Endothelial cell of umbilical vein (primary cell): Measurements from ENCODE around the gene RUNDC3A. TPM values are rescaled to one million over a fixed set of nuclear protein-coding genes. Genes with fewer than 3 reads are reported as not detected.

Experiments
- BruUV-seq: library from RNA; stranded (reverse); fragments of 400-500 nt; replicated peaks from 2 replicates; lab custom pipeline; 2021; lab: Mats Ljungman, UMichigan
- CTCF ChIA-PET: fragments of 300-600, 350-600 bp; sonication (Branson Sonifier 250); formaldehyde crosslinking; loops from one replicate; lab custom pipeline; 2021; ENCODE audit warnings: antibody characterized with exemption, inconsistent platforms; lab: Charles Lee
- POLR2A ChIA-PET: fragments of 300-600, 350-600 bp; sonication (Branson Sonifier 250); formaldehyde crosslinking; loops from one replicate; lab custom pipeline; 2021; ENCODE audit warnings: antibody characterized with exemption, inconsistent platforms; lab: Charles Lee
- DNase-seq: peaks from one replicate; pipeline ENCODE4 v3.0.0-alpha.2; 2011; ENCODE audit warnings: low read depth, low spot score
- FAIRE-seq: peaks from 2 replicates; lab custom pipeline; 2011; peaks lifted over from hg19 to GRCh38; lab: Jason Lieb, UNC
- H2AFZ ChIP-seq: 2 replicates; pipeline ENCODE4 v1.6.0; 2012; ENCODE audit warnings: low read depth, low read length, control low read depth, inconsistent platforms
- H3K27ac ChIP-seq: 2 replicates; pipeline ENCODE4 v1.5.1; 2011; ENCODE audit warnings: low read depth, mild to moderate bottlenecking, control low read depth, low read length, moderate library complexity; ENCODE audit not compliant: insufficient read depth
- H3K27me3 ChIP-seq, 2 experiments: 2 replicates each; pipeline versions ENCODE4 v1.6.0 to v1.6.1; 2011; ENCODE audit warnings: low read length in 2 of 2, mixed read lengths in 1 of 2; ENCODE audit not compliant: control insufficient read depth in 2 of 2, insufficient read depth in 2 of 2
- H3K36me3 ChIP-seq, 2 experiments: 2 replicates in 1 of 2; 3 replicates in 1 of 2; pipeline ENCODE4 v1.5.1; 2011; ENCODE audit warnings: low read length in 2 of 2, mild to moderate bottlenecking in 1 of 2, moderate library complexity in 1 of 2; ENCODE audit not compliant: control insufficient read depth in 2 of 2, insufficient read depth in 2 of 2; ENCODE audit errors: extremely low read depth in 1 of 2
- H3K4me1 ChIP-seq: 3 replicates; pipeline ENCODE4 v1.5.1; 2011; ENCODE audit warnings: mild to moderate bottlenecking, low read length; ENCODE audit not compliant: control insufficient read depth, insufficient read depth; ENCODE audit errors: extremely low read depth
- H3K4me2 ChIP-seq: 2 replicates; pipeline ENCODE4 v1.6.1; 2011; ENCODE audit warnings: low read length, control low read depth, mixed read lengths; ENCODE audit not compliant: insufficient read depth
- H3K4me3 ChIP-seq, 3 experiments: fragments of 200-600 bp in 1 of 3; sonication (generic), shearing (Covaris generic) in 1 of 3; replicated peaks in 1 of 3; 2 replicates each; pipeline ENCODE4 v1.5.1; 2011 to 2016; ENCODE audit warnings: control low read depth in 3 of 3, low read length in 3 of 3, mild to moderate bottlenecking in 2 of 3, inconsistent platforms in 1 of 3, low read depth in 1 of 3, moderate library complexity in 1 of 3; ENCODE audit not compliant: insufficient read depth in 1 of 3
- H3K79me2 ChIP-seq: 2 replicates; pipeline ENCODE4 v1.6.0; 2012; ENCODE audit warnings: low read length, inconsistent platforms; ENCODE audit not compliant: control insufficient read depth, insufficient read depth
- H3K9ac ChIP-seq: replicated peaks from 2 replicates; pipeline ENCODE3; 2011; ENCODE audit warnings: low read length, control low read depth; ENCODE audit not compliant: insufficient read depth; ENCODE audit errors: extremely low read depth
- H3K9me1 ChIP-seq: replicated peaks from 3 replicates; pipeline ENCODE4 v1.6.0; 2011; ENCODE audit warnings: mild to moderate bottlenecking, low read length; ENCODE audit not compliant: control insufficient read depth, insufficient read depth; ENCODE audit errors: extremely low read depth
- H3K9me3 ChIP-seq: replicated peaks from 2 replicates; pipeline ENCODE4 v1.5.1; 2012; ENCODE audit warnings: low read length, inconsistent platforms; ENCODE audit not compliant: control insufficient read depth, insufficient read depth
- H4K20me1 ChIP-seq: replicated peaks from 2 replicates; pipeline ENCODE3; 2011; ENCODE audit warnings: mild to moderate bottlenecking, low read length; ENCODE audit not compliant: control insufficient read depth, insufficient read depth; ENCODE audit errors: extremely low read depth
- CTCF ChIP-seq, 2 donors: IDR thresholded peaks; 1 replicate in 1 of 2; 2 replicates in 1 of 2; pipeline ENCODE4 v1.5.1; 2011; ENCODE audit warnings: low read length in 2 of 2, mild to moderate bottlenecking in 2 of 2, moderate library complexity in 2 of 2, control low read depth in 1 of 2, inconsistent platforms in 1 of 2, low read depth in 1 of 2; ENCODE audit not compliant: insufficient read depth in 1 of 2; ENCODE audit errors: extremely low read depth in 1 of 2
- EZH2 ChIP-seq: IDR thresholded peaks from 2 replicates; pipeline ENCODE4 v1.6.1; 2012; ENCODE audit warnings: borderline replicate concordance, low read depth, mild to moderate bottlenecking, moderate library complexity, low read length, inconsistent platforms; ENCODE audit not compliant: severe bottlenecking
- FOS ChIP-seq: IDR thresholded peaks from 2 replicates; pipeline ENCODE4 v1.6.1; 2011; ENCODE audit warnings: mild to moderate bottlenecking, low read length, moderate library complexity, borderline replicate concordance; ENCODE audit not compliant: insufficient read depth
- GATA2 ChIP-seq: IDR thresholded peaks from 2 replicates; pipeline ENCODE4 v1.7.0; 2011; ENCODE audit warnings: low read depth, mild to moderate bottlenecking, moderate library complexity, mixed read lengths, low read length; ENCODE audit not compliant: insufficient read length, insufficient read depth
- JUN ChIP-seq: IDR thresholded peaks from 2 replicates; pipeline ENCODE4 v1.6.1; 2011; ENCODE audit warnings: borderline replicate concordance, low read depth; ENCODE audit not compliant: insufficient read length, insufficient read depth
- MAX ChIP-seq: IDR thresholded peaks from 2 replicates; pipeline ENCODE4 v1.6.1; 2011; ENCODE audit not compliant: insufficient read depth, insufficient read length
- MYC ChIP-seq: IDR thresholded peaks from one replicate; pipeline ENCODE4 v1.6.1; 2011; ENCODE audit warnings: mild to moderate bottlenecking, low read depth, low read length
- POLR2A ChIP-seq: IDR thresholded peaks from 2 replicates; pipeline ENCODE4 v1.6.1; 2012; ENCODE audit warnings: low read depth, mild to moderate bottlenecking, control low read depth, low read length
- POLR2AphosphoS5 ChIP-seq: IDR thresholded peaks from 2 replicates; pipeline ENCODE4 v1.6.1; 2012; ENCODE audit warnings: low read depth, mild to moderate bottlenecking, control low read depth, low read length, moderate library complexity; ENCODE audit not compliant: insufficient read depth
- dilution Hi-C: fragments of 300-500 bp; cut with MboI; formaldehyde crosslinking; loops from one replicate; pipeline ENCODE4 v1.15.0; 2019; ENCODE audit warnings: low sequenced_read_pairs; ENCODE audit not compliant: extremely low pct_ligation_motif_present
- intact Hi-C: fragments of 100-400 bp; cut with micrococcal nuclease; formaldehyde crosslinking; loops from one replicate; pipeline ENCODE4 v1.10.0; 2022
- polyA plus RNA-seq, 4 experiments: library from polyadenylated mRNA; depleted of rRNA in 3 of 4; stranded (reverse) in 3 of 4; unstranded in 1 of 4; fragments of >200 nt; gene quantifications; 2 replicates each; pipeline versions ENCODE4 v1.2.1 to v1.2.3, GENCODE V29; 2011 to 2012; ENCODE audit warnings: missing spikeins in 1 of 4
- total RNA-seq: library from RNA; stranded (reverse); gene quantifications from 2 replicates; pipeline ENCODE4 v1.2.3, GENCODE V29; 2021

Gene RUNDC3A
- total and polyA plus RNA-seq, 2 donors (not counting 3 experiments of a cell fraction or from before 2014, with no cell fraction given), result 0.12 TPM; not detected in 1

- no peak for FAIRE-seq
- Histone ChIP-seq H3K27ac (no peak overlapping the region), H3K9ac (no peak overlapping the region), H3K4me2 (no peak overlapping the region), H3K4me3 (no peak overlapping the region), H4K20me1 (no peaks in the 10 kb centered on the region), H3K36me3 (peaks cover 0 to 19% of the 10 kb centered on the region in 2 experiments), H3K9me3 (no peaks in the 10 kb centered on the region), H3K4me1 (no peaks in the 10 kb centered on the region), H3K27me3 (no peaks in the 10 kb centered on the region), H3K9me1 (no peaks in the 10 kb centered on the region), H3K79me2 (no peaks in the 10 kb centered on the region), H2AFZ (no peak overlapping the region)
- dilution Hi-C loops, result no loop called here
- intact Hi-C loops, result no loop called here
- DNase-seq, result no peak
- TF ChIP-seq MAX, result no peak
- no TSS peak for BruUV-seq
- POLR2A ChIA-PET, result no interaction called here
- CTCF ChIA-PET, result interaction anchor here (0.8 kb wide), 1 partner anchor 167 kb away, joined by 3 read pairs; no protein-coding TSS in a partner anchor
Measured at GRCh38 chr17:44356241-44356640, 47.8 kb downstream of the RUNDC3A start.

GRCh38 chr17:44358066-44358465 is 49.7 kb downstream of the RUNDC3A start:
- FAIRE-seq (no peak), DNase-seq (no peak)
- Histone ChIP-seq H3K27ac (no peak overlapping the region), H2AFZ (no peak overlapping the region), H3K4me1 (peaks cover 5% of the 10 kb centered on the region), H3K27me3 (no peaks in the 10 kb centered on the region), H3K9ac (no peak overlapping the region), H3K9me3 (no peaks in the 10 kb centered on the region), H3K9me1 (no peaks in the 10 kb centered on the region), H3K79me2 (no peaks in the 10 kb centered on the region), H4K20me1 (no peaks in the 10 kb centered on the region), H3K36me3 (peaks cover 0 to 1% of the 10 kb centered on the region in 2 experiments), H3K4me2 (no peak overlapping the region), H3K4me3 (no peak overlapping the region)
- dilution Hi-C loops (no loop called here), intact Hi-C loops (no loop called here)
- ChIA-PET POLR2A (no interaction called here), CTCF (interaction anchor here (0.6 to 2.1 kb wide), 4 partner anchors 12 to 165 kb away, joined by 3 to 8 read pairs (median 5); partner anchors contain the start of gene ATXN7L3)
- no TSS peak for BruUV-seq
- TF ChIP-seq GATA2, result no peak
- no peak for TF ChIP-seq MYC
- TF ChIP-seq CTCF (IDR thresholded peaks at IDR 0.05; ENCODE audit: extremely low read depth in 1 of 2, insufficient read depth in 1 of 2, low read depth in 1 of 2, low read length in 2 of 2), result no peak
- TF ChIP-seq POLR2A, result no peak
- no peak for TF ChIP-seq POLR2AphosphoS5
- TF ChIP-seq JUN, result no peak
- TF ChIP-seq FOS, result no peak
- no peak for TF ChIP-seq EZH2
- TF ChIP-seq MAX, result no peak
